Stimulated activated CD4-positive, alpha-beta T cell treated with anti-CD3 and anti-CD28 coated beads, TNF-alpha, amount 100 ng/mL, for 1 hour (primary cell): ENCODE data around the gene ANKRD40.
"Not testable (repeated sequence)": the region's sequence is repeated elsewhere in the genome, so short reads cannot be mapped to it uniquely, and the experiment has no call there.

Source experiments
- DNase-seq, 3 donors: peaks; one replicate each; pipeline ENCODE4 v3.0.0-alpha.2; 2020; ENCODE audit warnings: low read depth in 3 of 3, low spot score in 1 of 3

Gene ANKRD40

DNA sequence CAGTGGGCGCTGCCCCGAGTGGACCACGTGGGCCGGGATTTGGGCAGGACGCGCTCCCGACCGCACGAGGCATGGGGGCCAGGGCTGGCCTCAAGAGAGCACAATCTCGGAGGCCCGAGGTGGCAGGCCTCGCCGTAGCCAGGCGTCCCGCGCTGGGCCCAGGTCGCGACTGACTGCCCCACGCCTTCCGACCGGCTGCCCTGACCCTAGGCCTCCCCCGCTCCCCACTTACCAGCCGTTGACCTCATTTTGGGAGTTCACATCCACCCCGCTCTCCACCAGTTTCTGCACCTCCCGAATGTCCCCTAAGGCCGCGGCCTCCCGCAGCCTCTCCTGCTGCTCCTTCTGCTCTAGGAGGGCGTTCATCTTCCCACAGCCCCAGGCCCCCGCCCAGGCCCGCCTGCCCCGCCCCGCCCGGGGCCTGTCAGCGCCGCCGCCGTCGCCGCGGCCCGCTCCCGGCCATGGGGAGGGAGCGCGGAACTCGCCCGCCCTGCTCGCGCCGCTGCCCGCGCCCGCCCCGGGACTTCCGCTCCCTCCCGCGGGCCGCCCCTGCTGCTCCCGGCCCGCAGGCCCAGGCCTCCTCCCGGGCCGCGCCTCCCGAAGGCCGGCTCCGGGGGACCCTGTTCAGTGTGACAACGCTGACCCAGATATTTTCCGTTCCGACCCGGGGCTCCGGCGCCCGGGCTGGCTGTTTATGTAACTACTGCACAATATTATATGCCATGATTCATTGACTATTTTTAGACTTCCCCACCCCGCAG lies at the start of gene ANKRD40:
ANKRD40 (minus strand) TSS at position 626 of the 761 bp plus-strand sequence; CDS start at position 366, 260 bp downstream.
- peak; percentile 74 to 91 (median 83) for DNase-seq

DNA sequence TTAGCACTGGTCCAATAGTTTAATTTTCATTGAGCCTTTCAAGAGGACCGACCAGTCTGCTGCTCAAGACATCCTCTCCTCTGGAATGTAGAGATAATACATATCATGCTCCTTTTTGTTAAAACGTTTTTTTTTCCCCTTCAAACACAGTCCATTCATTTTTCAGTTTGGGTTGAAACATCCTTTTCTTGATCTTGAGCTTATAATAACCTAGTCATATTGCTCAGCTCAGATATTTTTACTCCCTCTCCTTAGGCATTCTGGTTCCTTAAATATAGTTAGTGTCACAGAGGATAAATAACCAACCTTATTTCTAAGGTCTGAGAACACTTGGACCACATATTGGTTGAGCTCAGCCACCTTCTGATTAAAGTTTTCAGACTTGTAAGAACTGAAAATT lies 46.8 kb upstream of the ANKRD40 start:
- DNase-seq = no peak

- DNase-seq = no peak
Observed at GRCh38 chr17:50749245-50749644, 41.5 kb upstream of the ANKRD40 start.

DNA sequence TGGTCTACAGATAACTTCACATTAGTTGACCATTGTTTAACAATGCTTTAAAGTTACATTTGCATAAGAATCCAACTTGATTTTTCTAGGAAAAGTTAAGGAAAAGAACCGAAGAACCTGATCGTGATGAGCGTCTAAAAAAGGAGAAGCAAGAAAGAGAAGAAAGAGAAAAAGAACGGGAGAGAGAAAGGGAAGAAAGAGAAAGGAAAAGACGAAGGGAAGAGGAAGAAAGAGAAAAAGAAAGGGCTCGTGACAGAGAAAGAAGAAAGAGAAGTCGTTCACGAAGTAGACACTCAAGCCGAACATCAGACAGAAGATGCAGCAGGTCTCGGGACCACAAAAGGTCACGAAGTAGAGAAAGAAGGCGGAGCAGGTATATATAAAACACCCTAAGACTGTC lies 37.9 kb upstream of the ANKRD40 start:
- no peak for DNase-seq

GRCh38 chr17:50739098-50739497 lies 31.4 kb upstream of the ANKRD40 start:
- DNase-seq = no peak

DNA sequence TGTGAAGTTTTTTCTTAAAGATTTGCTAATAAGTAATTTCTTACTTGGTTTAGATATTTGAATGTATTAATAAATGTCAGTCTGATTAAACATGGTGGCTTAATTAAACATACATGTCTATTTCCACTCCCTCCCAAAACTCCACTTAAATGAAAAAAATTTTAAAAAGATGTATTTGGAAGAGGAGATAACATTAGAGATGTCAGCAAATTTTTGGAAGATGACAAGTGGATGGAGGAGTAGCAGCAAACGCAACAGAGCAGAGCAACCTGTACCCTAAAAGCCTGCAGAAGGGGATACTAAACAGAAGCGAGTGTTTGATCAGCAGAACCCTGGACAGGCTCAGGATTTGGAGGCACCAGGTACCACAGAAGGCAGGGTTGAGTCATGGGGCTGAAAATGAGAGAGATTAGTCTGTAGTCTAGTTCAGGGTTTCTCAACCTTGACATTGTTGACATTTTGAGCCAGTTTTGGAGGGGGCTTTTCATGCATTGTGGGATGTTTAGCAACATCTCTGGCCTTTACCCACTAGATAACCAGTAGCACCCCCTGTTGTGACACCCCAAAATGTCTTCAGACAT lies 29.5 kb upstream of the ANKRD40 start:
- DNase-seq = no peak

GRCh38 chr17:50735287-50735686 lies 27.6 kb upstream of the ANKRD40 start:
- DNase-seq = no peak

GRCh38 chr17:50731575-50732460 lies 24.1 kb upstream of the ANKRD40 start:
- no peak for DNase-seq

DNA sequence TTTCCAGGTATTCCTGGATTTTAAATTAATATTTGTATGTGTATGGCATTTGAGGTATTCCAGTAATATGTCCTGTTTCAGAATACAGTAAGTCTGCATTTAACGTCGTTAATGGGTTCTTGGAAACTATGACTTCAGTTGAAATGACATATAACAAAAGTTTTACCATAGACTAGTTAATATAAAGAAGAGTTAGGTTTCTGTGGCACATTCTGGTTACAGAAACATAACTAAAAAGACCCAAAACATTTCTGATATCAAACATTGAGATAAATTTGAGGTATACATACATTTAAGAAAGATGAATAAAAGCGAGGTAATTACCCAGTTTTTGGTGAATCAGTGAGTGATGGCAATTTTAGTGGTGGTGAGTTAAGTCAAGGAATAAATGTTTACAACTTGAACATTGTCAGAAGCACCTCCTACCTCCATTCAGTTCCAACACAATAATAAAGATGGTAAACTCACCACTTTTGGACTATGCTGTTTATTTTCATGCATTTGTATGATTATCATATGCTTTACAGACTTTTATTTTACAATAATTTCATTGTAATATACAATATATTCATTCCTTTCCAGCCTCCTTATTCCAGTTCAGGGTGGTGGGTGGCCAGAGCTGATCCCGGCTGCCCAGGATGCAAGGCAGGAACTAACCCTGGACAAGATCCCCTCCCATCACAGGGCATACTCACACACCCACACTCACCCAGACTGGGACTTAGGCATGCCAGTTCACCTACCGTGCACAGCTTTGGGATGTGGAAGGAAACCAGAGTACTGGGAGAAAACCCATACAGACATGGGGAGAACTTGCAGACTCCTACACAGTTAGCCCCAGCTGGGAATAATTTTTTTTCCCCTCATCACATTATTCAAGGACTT lies 21.4 kb upstream of the ANKRD40 start:
- DNase-seq = no peak

- DNase-seq = no peak
Observed at GRCh38 chr17:50728112-50728429, 20.4 kb upstream of the ANKRD40 start.

GRCh38 chr17:50725769-50726655 lies 18.3 kb upstream of the ANKRD40 start:
- DNase-seq = no peak

- DNase-seq = not testable (repeated sequence)
Observed at GRCh38 chr17:50724622-50725021, 16.9 kb upstream of the ANKRD40 start.

DNA sequence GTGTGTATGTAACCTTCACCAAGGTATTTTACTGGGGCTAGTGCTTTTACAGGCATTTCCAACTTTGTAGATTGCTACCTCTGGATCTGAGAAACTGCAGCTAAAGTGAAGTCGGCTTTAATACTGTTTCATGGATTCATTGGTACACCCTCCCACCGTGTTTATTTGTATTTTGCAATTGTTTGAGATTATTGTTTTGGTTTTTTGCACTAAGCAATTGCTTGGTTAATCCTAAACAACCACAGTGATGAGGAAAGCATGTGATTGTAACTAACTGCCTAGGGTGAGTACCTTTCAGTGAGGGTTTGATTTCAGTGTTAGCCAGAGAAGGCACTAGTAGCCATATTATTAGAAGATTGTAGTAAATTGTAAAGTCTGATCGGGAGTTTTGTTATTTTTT lies 15.0 kb upstream of the ANKRD40 start:
- DNase-seq = no peak

DNA sequence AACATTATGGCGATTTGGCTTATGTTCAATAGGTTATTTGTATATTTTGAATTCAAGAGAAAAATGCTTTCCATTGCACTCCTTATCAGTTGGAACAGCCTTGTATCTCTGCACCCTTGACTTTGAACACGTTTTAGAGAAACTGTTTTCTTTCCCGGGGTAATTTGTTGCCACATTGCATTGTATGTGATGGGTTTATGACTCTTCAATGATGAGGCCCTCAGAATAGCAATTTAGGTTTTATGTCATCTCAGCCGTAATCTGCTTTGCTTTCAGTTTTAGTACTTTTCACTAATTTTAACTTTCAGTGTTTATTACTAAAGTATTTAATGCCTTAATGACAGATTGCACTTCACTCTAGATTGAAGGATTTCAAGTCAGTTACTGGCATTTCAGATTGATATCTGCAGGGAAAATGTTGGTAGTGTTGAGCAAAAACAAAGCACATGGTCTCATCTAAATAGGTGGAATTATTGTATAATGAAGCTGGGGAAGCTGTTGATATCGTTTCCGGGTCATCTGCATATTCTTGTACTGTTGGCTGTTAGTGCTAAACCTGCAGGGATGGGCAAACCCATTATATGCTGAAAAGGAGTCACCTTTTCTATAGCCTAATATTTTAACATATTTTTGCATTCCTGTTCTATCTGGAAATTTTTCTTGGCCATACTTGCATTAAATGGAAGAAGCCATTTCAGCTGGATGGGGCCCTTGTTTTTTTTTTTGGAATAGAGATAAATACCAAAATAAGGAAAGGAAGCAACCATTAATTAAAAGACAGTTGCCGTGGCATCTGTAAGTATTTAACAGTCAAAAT lies 13.7 kb upstream of the ANKRD40 start:
- DNase-seq = no peak

- DNase-seq = no peak
Observed at GRCh38 chr17:50719924-50720794, 12.4 kb upstream of the ANKRD40 start.

DNA sequence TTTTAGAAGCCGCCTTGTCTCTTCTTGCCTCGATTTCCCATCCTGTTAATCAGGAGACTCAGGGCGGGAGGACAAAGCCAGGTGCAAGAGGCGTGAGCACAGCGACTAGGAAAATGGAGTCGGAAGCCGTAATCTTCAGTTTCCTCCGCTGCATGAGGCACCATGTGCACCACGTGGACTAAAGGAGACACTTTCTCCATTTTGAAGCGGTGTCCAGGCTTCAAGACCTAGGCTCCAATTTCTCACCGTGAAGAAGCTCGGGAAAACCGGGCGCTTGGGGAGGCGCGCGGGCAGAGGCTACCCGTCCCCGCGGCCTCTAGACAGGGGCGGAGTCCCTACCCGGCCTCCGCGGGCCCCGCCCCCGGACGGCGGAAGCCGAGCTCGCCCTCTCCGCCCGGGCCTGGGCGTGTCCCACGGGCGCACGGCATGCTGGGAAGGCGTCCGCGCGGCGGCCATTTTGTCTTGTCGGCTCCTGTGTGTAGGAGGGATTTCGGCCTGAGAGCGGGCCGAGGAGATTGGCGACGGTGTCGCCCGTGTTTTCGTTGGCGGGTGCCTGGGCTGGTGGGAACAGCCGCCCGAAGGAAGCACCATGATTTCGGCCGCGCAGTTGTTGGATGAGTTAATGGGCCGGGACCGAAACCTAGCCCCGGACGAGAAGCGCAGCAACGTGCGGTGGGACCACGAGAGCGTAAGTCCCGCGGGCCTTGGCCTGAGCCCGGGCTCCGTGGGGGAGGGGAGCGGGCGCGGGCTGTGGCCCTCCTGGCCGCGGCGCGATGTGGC lies 11.6 kb upstream of the ANKRD40 start, which contains the start of gene LUC7L3:
LUC7L3 (plus strand) TSS at position 460 of the 780 bp plus-strand sequence; CDS start at position 590, 130 bp downstream.
- peak; percentile 77 to 90 (median 85) for DNase-seq

DNA sequence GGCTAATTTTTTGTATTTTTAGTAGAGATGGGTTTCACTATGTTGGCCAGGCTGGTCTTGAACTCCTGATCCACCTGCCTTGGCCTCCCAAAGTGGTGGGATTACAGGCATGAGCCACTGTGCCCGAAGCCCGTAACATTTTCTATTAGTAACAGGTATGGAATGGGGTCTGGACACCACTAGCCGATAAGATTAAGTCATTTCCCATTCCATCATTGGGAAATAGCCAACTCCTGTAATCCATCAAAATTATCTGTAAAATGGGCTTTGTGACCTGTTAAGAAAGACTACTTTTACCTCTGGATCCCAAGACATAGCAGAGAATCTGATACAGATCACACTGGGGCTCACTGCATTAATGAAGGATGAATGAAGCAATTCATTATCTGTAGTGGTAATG lies 7.8 kb upstream of the ANKRD40 start:
- no peak for DNase-seq
